HEK293 (cell line): ENCODE data around the gene KANSL3.

ENCODE experiments used
- CTCF ChIA-PET: fragments of 350-600 bp; formaldehyde crosslinking; extraction: SDS; loops from one replicate; lab custom pipeline; 2021; ENCODE audit warnings: antibody characterized with exemption; lab: Yijun Ruan, JAX
- POLR2A ChIA-PET: fragments of 300-600 bp; formaldehyde crosslinking; extraction: SDS; loops from one replicate; lab custom pipeline; 2020; ENCODE audit warnings: antibody characterized with exemption, inconsistent platforms; lab: Yijun Ruan, JAX
- H3K27ac ChIP-seq: fragments of 200-500 bp; sonication (Bioruptor generic); 2 replicates; pipeline ENCODE4 v1.5.1; 2014; ENCODE audit warnings: low read depth, low read length, control low read depth, inconsistent platforms; ENCODE audit errors: extremely low read depth
- H3K36me3 ChIP-seq, 2 experiments: fragments of 200-500 bp in 1 of 2; sonication (Bioruptor generic) in 1 of 2; 1 replicate in 1 of 2; 2 replicates in 1 of 2; pipeline ENCODE4 v1.5.1; 2014 to 2017; ENCODE audit warnings: inconsistent platforms in 2 of 2, low read length in 2 of 2; ENCODE audit not compliant: control insufficient read depth in 2 of 2, insufficient read depth in 1 of 2
- H3K4me1 ChIP-seq: fragments of 200-500 bp; sonication (Bioruptor generic); 2 replicates; pipeline ENCODE4 v1.5.1; 2014; ENCODE audit warnings: mild to moderate bottlenecking, low read length, inconsistent platforms; ENCODE audit not compliant: control insufficient read depth, insufficient read depth
- H3K4me3 ChIP-seq: 2 replicates; pipeline ENCODE4 v1.5.1; 2011; ENCODE audit warnings: low read depth, mild to moderate bottlenecking, control low read depth, low read length, moderate library complexity
- H3K9me3 ChIP-seq: fragments of 200-500 bp; sonication (Bioruptor generic); 2 replicates; pipeline ENCODE4 v1.5.1; 2014; ENCODE audit warnings: low read depth, low read length, inconsistent platforms; ENCODE audit not compliant: control insufficient read depth, insufficient read depth
- GLIS1 ChIP-seq: fragments of 450-650 bp; formaldehyde crosslinking; IDR thresholded peaks from 2 replicates; pipeline ENCODE4 v1.5.1; 2016; ENCODE audit warnings: missing biosample characterization, missing genetic modification characterization
- HOXC10 ChIP-seq: sonication (generic); formaldehyde crosslinking; IDR thresholded peaks from 2 replicates; pipeline ENCODE4 v1.8.1; 2023; ENCODE audit warnings: mild to moderate bottlenecking, missing genetic modification reagents
- PATZ1 ChIP-seq: fragments of 450-650 bp; formaldehyde crosslinking; IDR thresholded peaks from 2 replicates; pipeline ENCODE4 v1.5.1; 2016; ENCODE audit warnings: missing biosample characterization, missing genetic modification characterization
- SALL2 ChIP-seq: fragments of 450-650 bp; formaldehyde crosslinking; IDR thresholded peaks from 2 replicates; pipeline ENCODE4 v1.5.0; 2017; ENCODE audit warnings: missing biosample characterization, mild to moderate bottlenecking, missing genetic modification characterization, borderline replicate concordance
- SETDB1 ChIP-seq: IDR thresholded peaks from one replicate; pipeline ENCODE4 v1.6.1; 2017; ENCODE audit warnings: mild to moderate bottlenecking, low read length, moderate library complexity, mixed read lengths; ENCODE audit not compliant: insufficient read length
- YY1 ChIP-seq: fragments of 450-650 bp; formaldehyde crosslinking; IDR thresholded peaks from 2 replicates; pipeline ENCODE4 v1.5.1; 2018; ENCODE audit warnings: missing biosample characterization, missing genetic modification characterization
- ZBTB17 ChIP-seq: fragments of 450-650 bp; formaldehyde crosslinking; IDR thresholded peaks from 2 replicates; pipeline ENCODE4 v1.5.1; 2016; ENCODE audit warnings: missing biosample characterization, missing genetic modification characterization
- ZEB2 ChIP-seq: fragments of 450-650 bp; formaldehyde crosslinking; IDR thresholded peaks from 2 replicates; pipeline ENCODE4 v1.5.1; 2016; ENCODE audit warnings: missing biosample characterization, missing genetic modification characterization
- ZFP37 ChIP-seq: fragments of 450-650 bp; formaldehyde crosslinking; IDR thresholded peaks from 2 replicates; pipeline ENCODE4 v1.5.1; 2016; ENCODE audit warnings: missing biosample characterization, missing genetic modification characterization
- ZFP41 ChIP-seq: fragments of 450-650 bp; formaldehyde crosslinking; IDR thresholded peaks from 2 replicates; pipeline ENCODE4 v1.5.1; 2016; ENCODE audit warnings: missing biosample characterization, missing genetic modification characterization, borderline replicate concordance
- ZNF133 ChIP-seq: fragments of 450-650 bp; formaldehyde crosslinking; IDR thresholded peaks from 2 replicates; pipeline ENCODE4 v1.5.1; 2016; ENCODE audit warnings: missing biosample characterization, missing genetic modification characterization
- ZNF155 ChIP-seq: fragments of 450-650 bp; formaldehyde crosslinking; IDR thresholded peaks from 2 replicates; pipeline ENCODE4 v1.5.1; 2016; ENCODE audit warnings: missing biosample characterization, missing genetic modification characterization
- ZNF157 ChIP-seq: fragments of 450-650 bp; formaldehyde crosslinking; IDR thresholded peaks from 2 replicates; pipeline ENCODE4 v1.5.1; 2016; ENCODE audit warnings: missing biosample characterization, missing genetic modification characterization
- ZNF175 ChIP-seq: fragments of 450-650 bp; formaldehyde crosslinking; IDR thresholded peaks from 2 replicates; pipeline ENCODE4 v1.5.1; 2016; ENCODE audit warnings: missing biosample characterization, missing genetic modification characterization
- ZNF211 ChIP-seq: fragments of 450-650 bp; formaldehyde crosslinking; IDR thresholded peaks from 2 replicates; pipeline ENCODE4 v1.5.1; 2016; ENCODE audit warnings: low read depth, missing biosample characterization, missing genetic modification characterization
- ZNF350 ChIP-seq: fragments of 450-650 bp; formaldehyde crosslinking; IDR thresholded peaks from 2 replicates; pipeline ENCODE4 v1.5.0; 2017; ENCODE audit warnings: missing biosample characterization, mild to moderate bottlenecking, missing genetic modification characterization
- ZNF37A ChIP-seq: fragments of 450-650 bp; IDR thresholded peaks from 2 replicates; pipeline ENCODE4 v1.5.1; 2018; ENCODE audit warnings: missing biosample characterization, missing genetic modification characterization
- ZNF416 ChIP-seq: fragments of 450-650 bp; formaldehyde crosslinking; IDR thresholded peaks from 2 replicates; pipeline ENCODE4 v1.5.1; 2016; ENCODE audit warnings: missing biosample characterization, missing genetic modification characterization
- ZNF473 ChIP-seq: fragments of 450-650 bp; formaldehyde crosslinking; IDR thresholded peaks from 2 replicates; pipeline ENCODE4 v1.5.1; 2017; ENCODE audit warnings: missing biosample characterization, missing genetic modification characterization
- ZNF549 ChIP-seq: fragments of 450-650 bp; IDR thresholded peaks from 2 replicates; pipeline ENCODE4 v1.5.1; 2018; ENCODE audit warnings: missing biosample characterization, missing genetic modification characterization, mild to moderate bottlenecking, inconsistent platforms, moderate library complexity
- ZNF610 ChIP-seq: fragments of 450-650 bp; formaldehyde crosslinking; IDR thresholded peaks from 2 replicates; pipeline ENCODE4 v1.5.1; 2016; ENCODE audit warnings: missing biosample characterization, missing genetic modification characterization, borderline replicate concordance
- ZNF670 ChIP-seq: fragments of 450-650 bp; formaldehyde crosslinking; IDR thresholded peaks from 2 replicates; pipeline ENCODE4 v1.5.1; 2016; ENCODE audit warnings: missing biosample characterization, missing genetic modification characterization, low read depth
- ZNF837 ChIP-seq: fragments of 450-650 bp; formaldehyde crosslinking; IDR thresholded peaks from 2 replicates; pipeline ENCODE4 v1.5.1; 2016; ENCODE audit warnings: missing biosample characterization, missing genetic modification characterization
- TF ChIP-seq, protein P1 (sequence below): fragments of 450-650 bp; formaldehyde crosslinking; IDR thresholded peaks from 2 replicates; pipeline ENCODE4 v1.5.1; 2017; ENCODE audit warnings: missing biosample characterization, missing genetic modification characterization

The KANSL3 gene

GRCh38 chr2:96550787-96551604 is 87.1 kb downstream of the KANSL3 start (continued):
- TF ChIP-seq ZFP37 (tag by site-specific recombination): no peak

DNA sequence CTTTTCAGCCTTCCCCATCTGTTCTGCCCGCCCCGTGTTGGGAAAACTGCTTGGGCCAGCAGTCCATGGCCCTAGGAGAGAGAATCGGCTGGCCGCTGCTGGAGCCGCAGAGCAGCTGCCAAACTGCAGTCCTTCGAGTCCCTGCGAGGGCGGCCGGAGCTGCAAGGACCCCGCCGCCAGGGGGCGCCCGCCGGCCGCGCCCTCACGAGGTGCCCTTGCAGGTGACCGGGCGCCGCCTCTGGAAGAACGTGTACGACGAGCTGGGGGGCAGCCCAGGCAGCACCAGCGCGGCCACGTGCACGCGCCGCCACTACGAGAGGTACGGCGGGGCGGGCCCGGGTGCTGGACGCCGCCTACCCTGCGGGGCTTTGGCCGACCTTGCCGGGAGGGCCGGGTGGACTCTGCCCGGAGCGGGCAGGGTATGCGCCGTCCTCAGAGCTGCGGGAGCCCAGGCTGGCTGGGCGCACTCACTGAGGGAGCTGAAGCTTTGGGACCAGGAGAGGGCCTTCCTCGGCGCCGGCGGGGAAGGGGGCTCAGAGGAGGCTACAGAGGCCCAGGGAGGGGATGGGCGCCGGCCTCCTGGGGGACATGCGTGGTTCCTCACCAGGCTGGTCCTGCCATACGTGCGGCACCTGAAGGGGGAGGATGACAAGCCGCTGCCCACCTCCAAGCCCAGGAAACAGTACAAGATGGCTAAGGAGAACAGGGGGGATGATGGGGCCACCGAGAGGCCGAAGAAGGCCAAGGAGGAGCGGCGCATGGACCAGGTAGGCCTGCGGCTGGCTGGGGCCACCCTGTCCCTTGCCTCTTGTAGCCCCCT is 87.9 kb downstream of the KANSL3 start:
- TF ChIP-seq ZBTB17 (no peak), ZNF610 (tag by site-specific recombination) (no peak), SETDB1 (no peak), GLIS1 (tag by site-specific recombination) (no peak), YY1 (no peak), ZNF350 (tag by site-specific recombination) (no peak), ZNF416 (tag by site-specific recombination) (no peak), ZEB2 (tag by site-specific recombination) (no peak), ZNF837 (no peak), ZNF133 (no peak), ZNF175 (no peak), ZFP41 (tag by site-specific recombination) (no peak), ZNF549 (tag by site-specific recombination) (no peak), ZNF155 (tag by site-specific recombination) (no peak)
- TF ChIP-seq, protein P1, sequence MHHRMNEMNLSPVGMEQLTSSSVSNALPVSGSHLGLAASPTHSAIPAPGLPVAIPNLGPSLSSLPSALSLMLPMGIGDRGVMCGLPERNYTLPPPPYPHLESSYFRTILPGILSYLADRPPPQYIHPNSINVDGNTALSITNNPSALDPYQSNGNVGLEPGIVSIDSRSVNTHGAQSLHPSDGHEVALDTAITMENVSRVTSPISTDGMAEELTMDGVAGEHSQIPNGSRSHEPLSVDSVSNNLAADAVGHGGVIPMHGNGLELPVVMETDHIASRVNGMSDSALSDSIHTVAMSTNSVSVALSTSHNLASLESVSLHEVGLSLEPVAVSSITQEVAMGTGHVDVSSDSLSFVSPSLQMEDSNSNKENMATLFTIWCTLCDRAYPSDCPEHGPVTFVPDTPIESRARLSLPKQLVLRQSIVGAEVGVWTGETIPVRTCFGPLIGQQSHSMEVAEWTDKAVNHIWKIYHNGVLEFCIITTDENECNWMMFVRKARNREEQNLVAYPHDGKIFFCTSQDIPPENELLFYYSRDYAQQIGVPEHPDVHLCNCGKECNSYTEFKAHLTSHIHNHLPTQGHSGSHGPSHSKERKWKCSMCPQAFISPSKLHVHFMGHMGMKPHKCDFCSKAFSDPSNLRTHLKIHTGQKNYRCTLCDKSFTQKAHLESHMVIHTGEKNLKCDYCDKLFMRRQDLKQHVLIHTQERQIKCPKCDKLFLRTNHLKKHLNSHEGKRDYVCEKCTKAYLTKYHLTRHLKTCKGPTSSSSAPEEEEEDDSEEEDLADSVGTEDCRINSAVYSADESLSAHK (tag by site-specific recombination): no peak
- H3K9me3 ChIP-seq: no peaks in the 10 kb centered on the region
- H3K36me3 ChIP-seq: peaks cover 0 to 47% of the 10 kb centered on the region in 2 experiments; a peak in 1 of 3 replicates
- no peaks in the 10 kb centered on the region for H3K4me1 ChIP-seq
- no peak overlapping the region for H3K4me3 ChIP-seq
- CTCF ChIA-PET: interaction anchor here (1.5 kb wide), 1 partner anchor 10 kb away, joined by 3 read pairs; no protein-coding TSS in a partner anchor
- H3K27ac ChIP-seq: no peak overlapping the region
- POLR2A ChIA-PET: no interaction called here

- H3K36me3 ChIP-seq: peaks cover 0 to 47% of the 10 kb centered on the region in 2 experiments; a peak in 1 of 3 replicates
- H3K4me1 ChIP-seq: no peaks in the 10 kb centered on the region
- POLR2A ChIA-PET: no interaction called here
- H3K4me3 ChIP-seq: no peak overlapping the region
- CTCF ChIA-PET: no interaction called here
- TF ChIP-seq ZNF670 (tag by site-specific recombination) (no peak), ZNF157 (tag by site-specific recombination) (no peak), ZNF37A (tag by site-specific recombination) (no peak), ZNF473 (tag by site-specific recombination) (no peak), SALL2 (tag by site-specific recombination) (no peak), HOXC10 (CRISPR knock-in tag) (no peak), ZNF211 (tag by site-specific recombination) (no peak), PATZ1 (tag by site-specific recombination) (no peak)
- TF ChIP-seq, all 188 proteins: peak for 0
- no peaks in the 10 kb centered on the region for H3K9me3 ChIP-seq
- no peak overlapping the region for H3K27ac ChIP-seq
Observed at GRCh38 chr2:96549466-96549785, 88.7 kb downstream of the KANSL3 start.
